ENCODE measurements around the gene MACIR.
"Not testable (repeated sequence)": the region's sequence is repeated elsewhere in the genome, so short reads cannot be mapped to it uniquely, and the experiment has no call there.

Gene MACIR, protein sequence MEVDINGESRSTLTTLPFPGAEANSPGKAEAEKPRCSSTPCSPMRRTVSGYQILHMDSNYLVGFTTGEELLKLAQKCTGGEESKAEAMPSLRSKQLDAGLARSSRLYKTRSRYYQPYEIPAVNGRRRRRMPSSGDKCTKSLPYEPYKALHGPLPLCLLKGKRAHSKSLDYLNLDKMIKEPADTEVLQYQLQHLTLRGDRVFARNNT

DNA sequence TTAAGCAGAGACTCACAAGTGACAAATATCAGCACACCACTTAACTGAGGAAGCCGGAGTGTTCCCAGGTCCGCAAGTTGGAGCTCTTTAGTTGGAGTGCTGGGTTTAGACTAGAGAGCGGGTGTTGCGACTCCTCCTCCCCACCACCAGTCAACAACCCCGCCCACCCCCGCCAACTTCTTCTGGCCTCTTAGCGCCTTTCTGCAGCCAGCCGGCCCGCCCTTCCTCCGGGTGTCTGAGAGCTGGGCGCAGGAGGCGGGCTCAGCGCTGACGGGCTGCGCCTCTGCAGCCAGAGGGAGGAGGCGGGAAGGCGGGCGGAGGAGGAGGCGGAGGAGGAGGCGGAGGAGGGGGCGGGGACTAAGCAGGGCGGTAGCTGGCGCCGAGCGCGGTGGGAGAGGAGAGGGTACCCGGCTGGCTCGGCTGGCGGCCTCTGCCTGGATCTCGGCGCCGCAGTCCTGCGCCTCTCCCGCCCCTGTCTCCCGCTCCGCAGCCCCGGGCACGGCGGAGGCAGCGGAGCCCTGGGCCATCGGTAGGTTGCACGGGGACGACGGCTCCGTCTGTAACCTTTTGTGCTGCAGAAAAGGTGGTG lies at the start of gene MACIR:
Gene MACIR (plus strand): TSS at position 396 of the 589 bp plus-strand sequence. CDS start 17,157 bp downstream, outside the sequence.
- DNase-seq: peak; percentile 97

DNA sequence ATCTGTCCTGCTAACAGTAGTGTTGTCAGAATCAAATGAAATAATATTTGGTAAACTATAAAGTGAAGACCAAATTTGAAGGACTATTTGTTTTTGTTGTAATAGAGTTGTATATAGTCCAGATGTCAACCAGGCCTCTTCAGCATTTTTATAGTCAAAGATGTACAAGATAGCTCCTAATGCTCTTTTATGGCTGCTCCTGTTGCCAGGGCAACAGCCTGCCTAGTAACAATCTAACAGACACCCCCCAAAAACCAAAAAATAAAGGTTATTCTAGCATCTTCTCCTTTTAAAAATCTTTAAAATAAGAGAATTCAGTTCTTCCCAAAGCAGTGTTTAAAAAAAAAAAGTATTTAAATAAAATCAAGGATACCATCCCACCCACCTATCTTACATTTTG lies 49.5 kb upstream of the MACIR start:
- DNase-seq: no peak

DNA sequence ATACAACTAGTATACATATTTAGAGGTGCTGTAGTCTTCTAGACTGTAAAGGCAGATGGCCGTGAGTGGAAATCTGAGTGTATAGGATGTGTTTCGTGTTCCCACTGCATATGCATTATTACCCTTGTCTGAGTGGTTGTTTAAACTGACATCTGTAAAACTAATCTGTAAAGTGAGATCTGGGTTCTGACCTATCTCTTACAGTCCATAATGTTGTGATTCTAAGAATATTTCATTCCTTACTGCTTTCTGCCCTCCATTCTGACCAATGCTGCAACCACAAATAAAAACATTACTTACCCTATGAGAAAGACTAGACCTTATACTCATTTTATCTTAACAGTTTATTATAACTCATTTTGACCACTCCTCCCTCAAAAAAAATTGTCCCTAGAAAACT lies 47.6 kb upstream of the MACIR start:
- DNase-seq: no peak

DNA sequence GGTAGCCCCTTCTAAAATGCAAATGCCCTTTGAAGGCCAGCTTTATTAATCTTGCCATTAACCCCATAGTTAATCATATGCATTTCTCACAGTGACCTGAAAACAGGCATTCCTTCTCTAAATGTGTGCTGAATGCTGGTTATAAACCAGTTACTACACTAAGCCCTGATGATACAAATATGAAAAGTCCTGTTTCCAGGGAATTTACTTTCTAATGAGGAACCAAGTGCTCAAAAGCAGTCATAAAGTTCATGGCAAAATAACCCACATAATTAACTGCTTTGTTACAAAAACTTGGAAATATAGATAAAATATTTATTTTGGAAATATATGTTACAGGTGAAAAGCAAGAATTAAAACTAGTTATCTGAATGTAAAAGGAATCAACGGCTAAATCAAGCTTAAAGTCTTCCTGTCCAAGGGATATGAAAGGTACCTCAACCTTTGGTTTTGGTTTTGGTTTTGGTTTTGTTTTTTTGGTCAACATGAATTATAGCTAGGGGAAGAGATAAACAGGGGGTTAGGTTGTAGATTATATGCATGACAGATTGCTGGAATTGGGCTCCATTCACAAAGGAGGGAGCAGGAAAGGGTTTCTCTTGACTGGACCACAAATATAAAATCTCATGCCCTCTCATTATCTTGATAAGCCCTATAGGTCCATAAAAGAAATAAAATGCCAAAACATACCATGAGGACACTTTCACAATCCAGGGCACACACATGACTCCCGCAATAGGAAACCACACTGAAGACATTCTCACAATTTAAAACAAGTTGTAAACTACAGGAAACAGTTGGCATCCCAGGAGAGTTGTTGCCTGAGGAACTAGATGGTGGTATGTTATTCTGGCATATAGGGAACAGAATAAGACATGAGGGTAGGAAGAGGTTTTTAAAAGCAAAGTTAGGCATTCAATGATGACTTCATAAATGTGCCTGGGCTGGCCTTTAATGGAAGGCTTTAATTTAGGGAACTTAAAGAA lies 46.7 kb upstream of the MACIR start:
- no peak for DNase-seq

DNA sequence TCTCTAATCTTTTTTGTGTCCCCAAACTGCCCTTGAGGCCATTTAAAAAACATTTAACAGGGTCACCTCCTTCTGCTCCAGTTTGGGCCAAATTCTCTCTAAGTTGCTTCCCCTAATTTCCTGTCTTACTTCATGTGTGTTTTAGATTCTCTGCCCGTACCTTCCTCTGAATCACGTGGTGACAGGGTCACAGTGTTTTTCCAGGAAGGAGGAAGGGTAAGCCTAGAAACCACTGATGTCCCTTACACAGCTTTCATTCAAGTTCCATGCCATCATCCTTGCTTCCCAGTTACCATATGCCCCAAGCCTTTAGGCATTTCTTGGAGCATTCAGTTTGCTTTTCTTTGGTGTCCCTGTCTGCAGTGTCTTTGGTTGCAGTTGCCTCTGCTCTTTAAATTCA lies 42.4 kb upstream of the MACIR start:
- no peak for DNase-seq

DNA sequence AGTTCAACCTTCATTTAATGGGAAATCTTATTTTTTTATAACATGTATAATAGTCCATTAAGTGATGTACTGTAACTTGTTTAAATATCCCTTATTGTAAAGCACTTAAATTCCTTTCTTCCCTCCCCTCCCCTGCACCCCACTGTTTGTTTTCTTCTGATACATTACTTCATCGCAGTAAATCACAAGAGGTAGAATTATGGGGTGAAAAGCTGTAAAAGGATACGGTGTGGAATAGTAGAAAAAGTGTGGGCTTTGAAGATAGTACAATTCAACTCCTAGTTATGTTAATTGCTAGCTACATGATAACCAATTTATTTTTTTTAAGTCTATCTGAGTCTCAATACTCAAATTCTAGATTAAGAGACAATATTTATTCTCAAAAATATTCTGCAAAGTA lies 41.9 kb upstream of the MACIR start:
- no peak for DNase-seq

DNA sequence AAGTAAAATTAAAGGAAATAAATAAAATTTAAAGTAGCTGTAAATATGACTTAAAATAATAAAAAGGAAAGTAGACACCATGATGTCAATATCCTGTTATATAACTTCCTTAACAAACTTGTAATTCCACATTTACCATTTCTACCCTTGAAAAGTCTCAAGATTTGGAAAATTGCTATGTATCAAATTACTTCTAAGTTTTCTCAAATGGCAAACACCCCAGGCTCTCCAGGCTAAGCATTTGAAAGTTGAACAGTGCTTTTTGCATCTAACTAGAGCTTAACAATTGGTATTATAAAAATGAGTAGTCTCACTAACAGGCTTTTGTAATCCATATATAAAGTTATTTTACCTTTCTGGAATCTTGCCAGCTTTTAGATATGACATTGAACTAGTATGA lies 41.5 kb upstream of the MACIR start:
- no peak for DNase-seq

DNA sequence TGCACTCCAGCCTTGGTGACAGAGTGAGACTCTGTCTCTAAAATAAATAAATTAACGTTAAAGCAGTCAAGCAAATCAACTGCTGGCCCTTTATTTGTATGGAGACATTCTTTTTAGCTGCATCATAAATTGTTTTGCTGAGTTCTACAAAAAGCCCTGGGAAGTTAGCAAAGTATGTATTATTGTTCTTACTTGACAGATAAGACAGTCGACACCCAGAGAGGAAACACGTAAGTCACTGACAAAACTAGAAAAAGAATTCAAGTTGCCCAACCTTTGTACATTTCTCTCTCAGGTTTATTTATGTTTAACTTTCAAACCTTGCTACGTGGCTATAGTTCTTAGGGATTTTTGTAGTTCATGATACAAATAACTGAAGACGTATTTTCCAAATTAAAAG lies 40.4 kb upstream of the MACIR start:
- DNase-seq: no peak

DNA sequence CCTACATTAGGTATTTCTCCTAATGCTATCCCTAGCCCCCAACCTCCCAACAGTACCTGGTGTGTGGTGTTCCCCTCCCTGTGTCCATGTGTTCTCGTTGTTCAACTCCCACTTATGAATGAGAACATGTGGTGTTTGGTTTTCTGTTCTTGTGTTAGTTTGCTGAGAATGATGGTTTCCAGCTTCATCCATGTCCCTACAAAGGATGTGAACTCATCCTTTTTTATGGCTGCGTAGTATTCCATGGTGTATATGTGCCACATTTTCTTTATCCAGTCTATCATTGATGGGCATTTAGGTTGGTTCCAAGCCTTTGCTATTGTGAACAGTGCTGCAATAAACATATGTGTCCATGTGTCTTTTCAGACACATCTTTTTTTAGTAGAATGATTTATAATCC lies 39.5 kb upstream of the MACIR start:
- not testable (repeated sequence) for DNase-seq

DNA sequence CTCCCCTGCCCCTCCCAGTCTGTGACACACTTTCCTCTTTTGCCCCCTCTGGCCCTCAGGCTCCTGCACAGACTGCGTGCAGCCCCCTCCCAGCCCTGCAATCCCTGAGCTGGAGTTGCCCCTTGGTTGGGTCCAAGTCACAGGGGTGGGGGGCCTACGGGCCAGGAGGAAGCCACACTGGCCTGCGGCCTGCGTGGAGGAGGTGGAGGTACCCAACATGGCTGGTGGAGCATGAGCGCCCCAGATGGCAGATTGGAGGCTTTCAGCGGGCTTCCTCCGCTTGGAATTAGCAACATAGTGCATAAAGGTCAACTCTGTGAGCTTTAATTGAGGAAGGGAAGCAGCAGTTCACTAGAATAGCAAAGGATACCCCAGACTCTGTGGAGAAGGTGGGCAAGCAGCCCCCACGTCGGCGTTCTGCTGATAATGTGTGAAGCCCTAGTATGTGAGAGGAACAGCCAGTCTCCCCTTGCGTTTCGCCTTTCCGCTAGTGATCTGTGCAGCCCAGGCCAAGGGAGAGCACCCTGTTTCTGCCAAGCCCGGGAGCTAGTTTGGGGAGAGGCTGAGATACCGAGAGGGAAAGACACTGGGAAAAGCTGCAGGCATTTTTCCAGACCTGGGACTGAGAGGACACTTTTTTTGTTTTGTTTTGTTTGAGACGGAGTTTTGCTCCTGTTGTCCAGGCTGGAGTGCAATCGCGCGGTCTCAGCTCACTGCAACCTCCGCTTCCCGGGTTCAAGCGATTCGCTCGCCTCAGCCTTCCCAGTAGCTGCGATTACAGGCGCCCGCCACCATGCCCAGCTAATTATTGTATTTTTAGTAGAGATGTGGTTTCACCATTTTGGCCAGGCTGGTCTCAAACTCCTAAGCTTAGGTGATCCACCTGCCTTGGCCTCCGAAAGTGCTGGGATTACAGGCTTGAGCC lies 35.3 kb upstream of the MACIR start:
- no peak for DNase-seq

DNA sequence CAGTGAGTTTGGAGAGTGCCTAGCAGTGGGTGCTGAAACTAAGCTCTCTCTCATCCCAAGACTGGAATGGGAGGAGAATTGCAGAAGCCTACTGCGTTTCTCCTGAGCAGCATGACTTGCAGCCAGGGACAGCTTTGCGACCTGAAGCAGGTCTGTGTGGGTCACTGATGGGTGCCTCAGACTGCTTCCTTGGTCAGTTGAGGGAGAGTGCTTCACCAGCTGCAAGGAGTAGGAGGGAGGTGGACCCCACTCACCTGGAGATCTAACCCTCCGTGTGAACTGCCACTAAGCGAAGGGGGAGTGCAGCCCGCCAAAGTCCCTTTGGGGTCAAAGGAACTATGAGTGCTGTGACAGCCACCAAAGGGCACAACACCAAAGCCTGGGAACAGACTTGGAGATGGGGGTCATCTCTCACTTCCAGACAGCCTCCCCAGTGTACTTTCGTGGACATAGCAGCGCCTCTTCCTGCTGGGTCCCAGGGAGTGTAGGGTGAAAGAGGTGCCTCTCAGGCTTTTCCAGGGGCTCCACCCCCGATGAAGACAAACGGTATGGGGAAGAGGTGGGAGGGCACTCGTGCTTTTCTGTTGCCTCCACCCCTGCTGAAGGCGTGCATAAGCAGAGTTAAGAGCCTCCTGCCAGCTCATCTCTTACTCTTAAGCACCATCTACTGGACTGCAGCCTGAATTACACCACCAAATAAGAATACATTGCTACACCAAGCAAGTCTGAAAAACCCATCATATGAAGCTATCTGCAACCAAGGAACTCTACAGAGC lies 34.3 kb upstream of the MACIR start:
- DNase-seq: peak; percentile 85

DNA sequence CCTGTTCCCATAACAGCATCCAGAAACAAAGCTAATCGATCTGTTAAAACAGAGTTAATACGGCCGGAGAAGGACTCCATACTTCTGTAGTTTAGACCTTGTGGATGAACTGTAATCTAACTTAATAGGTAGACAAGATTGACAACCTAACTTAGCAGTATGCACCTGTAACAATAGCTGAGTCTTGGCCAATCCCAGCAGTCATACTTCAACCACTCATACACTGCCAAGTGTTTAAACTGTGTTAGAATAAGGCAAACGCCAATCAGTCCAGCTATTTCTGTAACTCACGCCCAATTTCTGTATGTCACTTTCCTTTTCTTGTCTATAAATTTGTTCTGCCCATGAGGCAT lies 33.7 kb upstream of the MACIR start:
- no peak for DNase-seq

DNA sequence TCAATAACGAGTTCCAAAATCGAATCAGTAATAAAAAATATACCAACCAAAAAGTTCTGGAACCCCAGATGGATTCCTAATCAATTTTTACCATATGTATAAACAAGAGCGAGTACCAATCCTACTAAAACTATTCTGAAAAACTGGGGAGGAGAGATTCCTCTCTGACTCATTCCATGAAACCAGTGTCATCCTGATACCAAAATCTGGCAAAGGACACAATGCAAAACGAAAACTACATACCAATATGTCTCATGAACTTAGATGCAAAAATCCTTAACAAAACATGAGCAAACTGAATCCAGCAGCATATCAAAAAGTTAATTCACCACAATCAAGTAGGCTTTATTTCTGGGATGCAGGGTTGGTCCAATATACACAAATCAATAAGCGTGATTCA lies 30.5 kb upstream of the MACIR start:
- DNase-seq: no peak

DNA sequence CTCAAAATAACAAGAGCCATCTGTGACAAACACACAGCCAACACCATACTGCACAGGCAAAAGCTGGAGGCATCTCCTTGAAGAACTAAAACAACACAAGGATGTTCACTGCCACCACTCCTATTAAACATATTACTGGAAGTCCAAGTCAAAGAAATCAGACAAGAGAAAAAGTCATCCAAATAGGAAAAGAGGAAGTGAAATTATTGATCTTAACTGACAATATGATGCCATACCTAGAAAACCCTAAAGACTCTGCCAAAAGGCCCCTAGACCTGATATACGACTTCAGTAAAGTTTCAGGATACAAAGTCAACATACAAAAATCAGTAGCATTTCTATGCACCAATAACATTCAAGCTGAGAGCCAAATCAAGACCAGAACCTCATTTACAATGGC lies 30.0 kb upstream of the MACIR start:
- no peak for DNase-seq

DNA sequence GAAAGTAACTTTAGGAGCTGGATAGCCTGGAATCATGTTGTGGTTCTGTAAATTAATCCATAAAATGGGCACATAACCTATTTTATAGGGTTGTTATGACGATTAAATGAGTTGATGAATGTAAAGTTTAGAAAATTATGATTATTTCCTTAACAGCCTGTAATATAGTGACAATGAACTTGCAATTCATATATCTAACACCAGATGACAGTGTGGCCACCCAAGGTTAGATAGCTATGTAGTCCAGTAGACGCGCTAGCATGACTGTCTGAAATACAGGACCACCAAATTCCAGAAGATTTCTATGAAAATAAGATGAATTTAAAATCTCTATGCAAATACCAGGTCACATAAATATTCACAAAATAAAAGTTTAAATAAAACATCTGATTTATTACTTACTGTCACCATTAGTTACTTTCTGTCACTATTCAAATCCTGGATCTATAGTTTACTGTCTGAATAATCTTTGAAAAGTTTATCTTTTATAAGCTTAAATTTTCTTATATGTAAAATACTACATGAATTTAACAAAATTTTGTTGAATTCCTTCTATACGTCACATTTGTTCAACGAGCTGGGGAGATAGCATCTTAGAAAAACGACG lies 26.1 kb upstream of the MACIR start:
- DNase-seq: peak; percentile 71

DNA sequence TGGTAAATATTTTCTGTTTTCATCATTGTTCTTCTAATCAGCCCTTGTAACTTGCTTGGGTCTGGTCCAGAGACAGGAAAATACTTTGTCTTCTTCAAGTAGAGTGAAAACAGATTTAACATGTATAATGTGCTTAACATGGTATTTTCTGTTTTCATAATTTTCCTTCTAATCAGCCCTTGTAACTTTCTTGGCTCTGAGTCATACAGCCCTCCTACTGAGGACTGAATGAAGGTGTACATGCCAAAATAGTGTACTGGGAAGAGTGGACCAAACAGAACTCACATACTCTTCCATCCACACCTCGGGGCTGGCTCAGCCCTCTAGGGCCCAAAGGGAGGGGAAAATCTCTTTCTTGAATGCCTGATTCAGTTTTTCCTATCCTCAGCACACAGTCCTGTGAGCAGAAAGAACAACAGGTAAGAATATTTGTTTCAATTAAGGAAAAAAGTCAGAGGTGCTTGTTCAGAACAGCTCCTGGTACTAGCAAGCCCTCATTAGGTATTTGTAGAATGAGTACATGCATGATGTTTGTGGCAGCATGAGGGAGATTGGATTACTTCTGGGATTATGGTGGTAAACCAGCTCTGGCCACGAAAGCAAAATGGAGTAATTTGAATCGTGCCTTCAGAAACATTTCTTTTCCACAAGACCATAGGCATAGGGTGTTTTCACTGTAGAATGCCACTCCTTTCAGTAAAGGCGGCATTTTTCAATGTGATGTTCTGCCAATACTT lies 24.2 kb upstream of the MACIR start:
- DNase-seq: no peak

DNA sequence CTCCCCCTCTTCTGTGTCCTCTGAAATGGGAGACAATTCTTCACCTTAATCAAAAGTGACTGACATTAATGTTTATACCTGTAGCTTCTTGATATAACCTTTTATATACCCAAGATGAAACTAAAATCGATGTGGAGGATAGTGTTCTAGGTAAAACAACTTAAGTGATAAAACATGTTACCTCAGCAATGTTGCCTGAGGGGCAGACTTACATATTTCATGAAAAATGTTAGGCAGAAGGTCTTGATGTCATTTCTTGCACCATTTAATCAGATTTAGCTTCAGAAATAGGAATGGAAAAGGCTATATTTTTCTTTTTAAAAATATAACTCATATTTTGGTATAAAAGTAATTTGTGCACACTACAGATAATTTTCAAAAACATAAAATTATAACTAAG lies 22.7 kb upstream of the MACIR start:
- no peak for DNase-seq

DNA sequence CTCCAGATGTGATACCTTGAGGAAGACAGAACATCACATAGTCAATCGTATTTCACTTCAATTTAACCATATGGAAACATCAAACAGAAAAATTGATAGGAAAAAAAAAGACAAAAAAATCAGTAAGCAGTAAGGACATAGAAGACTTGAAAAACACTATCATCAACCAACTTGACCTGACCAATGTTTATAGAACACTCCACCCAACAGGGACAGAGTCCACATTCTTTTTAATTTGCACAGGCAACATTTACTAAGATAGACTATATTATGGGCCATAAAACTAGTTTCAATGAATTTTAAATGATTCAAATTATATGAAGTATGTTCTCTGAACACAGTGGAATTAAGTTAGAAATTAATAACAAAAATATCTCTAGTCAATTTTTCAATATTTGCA lies 20.8 kb upstream of the MACIR start:
- no peak for DNase-seq

DNA sequence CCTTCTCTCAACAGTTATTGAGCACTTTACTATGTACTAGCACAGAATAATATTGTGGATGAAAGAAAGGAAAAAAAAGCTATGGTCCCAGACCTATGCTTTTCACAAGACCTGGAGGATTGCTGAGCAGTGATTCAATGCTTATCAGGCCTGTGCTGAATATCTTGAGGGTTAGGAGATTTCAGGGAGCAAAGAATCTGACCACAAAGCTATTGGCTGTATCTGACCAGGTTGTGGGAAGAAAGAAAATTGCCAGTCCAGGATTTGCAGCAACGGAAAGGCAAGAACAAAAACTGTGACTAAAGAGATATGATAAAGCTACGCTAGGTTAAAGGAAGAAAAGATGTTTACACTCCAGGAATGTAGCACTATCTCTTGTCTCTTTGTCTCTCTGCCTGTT lies 14.9 kb upstream of the MACIR start:
- DNase-seq: no peak

DNA sequence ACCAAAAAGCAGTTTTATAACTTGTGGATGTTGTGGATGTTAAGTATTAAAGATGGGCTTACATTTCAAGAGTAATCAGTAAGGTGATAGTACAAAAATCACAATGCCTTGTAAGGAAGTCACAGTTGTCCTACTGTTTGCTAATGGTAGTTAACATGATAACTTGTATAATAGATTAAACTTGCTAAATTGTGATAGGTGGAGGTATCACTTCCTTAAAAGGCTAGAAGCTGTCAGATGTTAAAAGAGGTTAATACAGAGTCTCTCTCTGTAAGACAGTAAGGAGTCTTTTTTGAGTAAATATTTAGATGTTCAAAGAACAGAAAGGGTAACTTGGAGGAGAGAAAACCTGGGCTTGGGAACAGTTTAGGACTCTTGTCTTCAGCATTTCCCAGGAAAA lies 14.2 kb upstream of the MACIR start:
- DNase-seq: no peak

DNA sequence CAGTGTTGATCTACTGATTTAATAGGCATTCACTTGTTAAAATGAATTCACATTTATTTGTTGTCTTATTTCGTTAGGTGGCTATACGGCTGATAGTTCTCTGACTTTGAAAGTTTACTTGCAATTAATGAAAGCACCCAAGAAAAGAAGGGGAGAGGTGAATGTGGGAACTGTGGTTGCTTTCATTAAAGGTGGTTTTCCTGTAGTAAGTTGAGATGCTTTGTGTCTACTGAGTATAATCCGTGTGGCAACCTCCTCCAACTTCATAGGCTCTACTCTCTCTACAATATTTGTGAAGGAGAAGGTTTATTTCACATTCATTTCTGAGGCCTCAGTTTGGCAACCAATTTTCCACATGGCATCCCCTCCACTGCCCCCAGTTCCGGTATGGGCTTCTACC lies 12.8 kb upstream of the MACIR start:
- no peak for DNase-seq
